Stimulated activated CD8-positive, alpha-beta memory T cell treated with anti-CD3 and anti-CD28 coated beads, Interleukin-7, amount 100 ng/mL, for 1 hour (primary cell): Measurements from ENCODE around the gene SCUBE1.

Experiments
- DNase-seq, 2 donors: peaks; one replicate each; pipeline ENCODE4 v3.0.0-alpha.2; 2020; ENCODE audit warnings: low read depth in 2 of 2

The SCUBE1 gene

DNA sequence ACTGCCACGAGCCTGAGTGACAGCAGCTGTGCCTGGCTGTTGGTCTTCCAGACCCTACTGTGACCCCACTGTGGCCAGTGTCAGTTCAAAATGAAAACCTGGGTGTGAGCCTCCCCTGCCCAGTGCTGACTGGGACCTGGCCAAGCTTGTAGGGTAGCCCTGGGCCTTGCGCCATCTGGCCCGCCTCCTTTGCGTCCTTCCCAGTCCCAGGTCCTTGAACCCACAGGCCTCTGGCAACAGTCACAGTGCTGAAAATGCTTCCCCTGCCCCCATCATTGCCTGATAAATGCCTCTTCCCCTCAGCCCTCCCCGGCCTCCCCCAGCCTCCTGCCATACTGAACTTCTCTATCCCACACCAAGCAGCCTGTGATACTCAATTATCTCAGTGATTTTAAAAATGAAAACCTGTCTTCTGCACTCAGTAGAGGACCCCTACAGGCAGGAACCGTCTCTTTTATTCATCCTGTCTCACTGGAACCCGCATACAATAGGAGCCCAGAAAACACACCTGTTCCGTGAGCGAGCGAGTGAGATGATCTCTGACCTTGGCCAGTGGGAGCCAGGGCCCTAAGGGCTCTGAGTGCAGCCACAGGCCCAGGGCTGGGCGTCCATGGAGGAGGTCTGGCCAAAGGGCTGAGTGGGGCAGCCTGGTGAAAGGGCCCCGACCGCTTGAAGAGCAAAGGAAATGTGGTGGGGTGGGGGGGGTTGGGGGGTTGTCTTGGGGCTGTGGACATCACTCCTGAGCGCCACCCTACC is 106.6 kb downstream of the SCUBE1 start:
- DNase-seq = no peak

DNA sequence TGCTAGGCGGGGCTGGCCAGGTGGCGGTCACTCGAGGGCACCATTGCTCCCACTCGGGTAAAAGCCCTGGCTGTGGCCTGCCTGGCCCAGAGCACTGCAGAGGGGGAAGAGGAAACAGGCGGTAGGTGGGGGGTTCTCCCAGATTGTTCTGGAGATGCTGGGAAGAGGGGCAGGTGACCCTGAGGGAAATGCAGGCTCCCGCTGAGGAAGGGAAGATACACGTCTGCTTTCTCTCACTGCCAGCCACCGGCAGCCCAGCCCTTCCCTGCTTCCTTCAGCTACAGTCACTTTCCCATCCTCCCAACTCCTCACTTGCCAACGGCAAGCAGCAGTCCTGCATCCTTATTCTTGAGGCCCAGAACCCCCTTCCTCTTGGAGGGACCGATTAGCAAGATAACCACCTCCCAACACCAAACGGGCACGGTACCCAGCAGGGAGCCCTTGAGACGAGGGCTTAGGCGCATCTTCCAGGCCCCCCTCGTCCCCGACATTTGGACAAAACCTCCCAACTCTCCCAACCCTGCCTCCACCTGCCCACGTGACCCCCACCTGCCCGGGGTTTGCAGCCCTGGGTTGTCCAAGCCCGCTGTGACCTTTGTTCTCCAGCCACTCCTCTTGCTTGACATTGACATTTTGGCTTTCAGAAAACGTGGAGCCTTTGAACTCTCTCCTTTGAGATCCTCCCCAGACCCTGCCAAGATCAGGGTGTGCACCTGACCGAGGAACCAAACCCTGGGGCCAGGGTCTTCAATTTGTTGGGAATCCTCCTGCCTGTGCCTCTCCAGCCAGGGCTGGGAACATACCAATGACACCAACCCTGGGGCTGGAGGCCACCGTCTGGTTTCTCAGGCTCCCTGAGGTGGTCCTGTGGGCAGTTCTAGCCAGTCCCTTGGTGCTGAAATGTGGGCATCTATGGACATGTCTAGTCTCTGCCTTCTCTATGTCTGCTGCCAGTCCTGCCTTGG is 107.4 kb downstream of the SCUBE1 start:
- no peak for DNase-seq

DNA sequence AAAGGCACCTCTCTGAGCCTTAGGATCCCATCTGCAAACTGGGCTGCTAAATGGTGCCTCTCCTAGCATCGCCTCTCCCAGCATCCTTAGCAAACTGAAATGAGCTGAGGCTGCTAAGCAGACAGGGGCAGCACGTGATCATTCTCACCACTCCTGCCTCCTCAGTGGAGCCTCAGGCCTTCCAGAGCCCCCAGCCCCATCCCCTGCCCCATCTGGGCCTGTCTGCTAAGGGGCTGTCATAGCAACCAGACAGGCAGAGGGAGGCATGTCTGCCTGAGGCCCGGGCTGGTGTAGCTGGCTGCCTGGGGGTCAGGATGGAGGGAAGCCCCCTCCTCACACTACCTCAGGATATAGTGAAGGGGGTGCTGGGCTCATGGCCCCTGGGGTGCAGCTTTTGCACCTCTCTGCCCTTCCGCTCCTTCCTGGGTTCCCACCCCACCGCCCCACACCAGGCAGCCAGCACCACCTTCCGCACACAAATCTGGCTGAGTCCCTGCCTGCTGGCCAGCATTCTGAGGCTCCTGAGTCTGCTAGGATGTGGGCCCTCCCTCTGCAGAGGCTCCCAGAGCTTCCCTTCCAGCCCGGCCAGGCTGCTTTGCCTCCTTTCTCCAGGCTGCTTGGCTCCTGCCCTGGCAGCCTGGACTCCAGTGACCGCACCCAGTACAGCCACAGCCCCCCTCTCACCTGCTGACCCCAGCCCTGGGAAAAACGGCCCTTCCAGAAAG is 108.7 kb downstream of the SCUBE1 start:
- no peak for DNase-seq

DNA sequence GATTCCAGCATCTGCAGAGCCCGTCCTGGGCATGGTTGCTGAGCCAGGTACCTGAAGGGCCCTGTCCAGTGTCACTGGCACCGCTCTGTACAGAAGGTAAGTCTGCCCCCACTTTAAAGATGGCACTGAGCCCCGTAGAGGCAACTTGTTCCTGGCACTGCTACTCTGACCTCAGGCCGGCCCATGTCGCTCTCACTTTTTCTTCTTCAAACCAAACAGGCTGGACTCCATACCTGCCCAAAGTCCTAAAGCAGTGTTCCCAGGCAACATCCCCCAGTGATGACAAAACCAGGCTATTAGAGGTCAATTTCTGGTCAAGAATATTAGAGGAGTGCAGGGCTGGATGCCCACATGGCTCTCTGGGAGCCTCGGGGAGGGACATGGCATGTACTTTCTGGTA is 109.6 kb downstream of the SCUBE1 start:
- no peak for DNase-seq

DNA sequence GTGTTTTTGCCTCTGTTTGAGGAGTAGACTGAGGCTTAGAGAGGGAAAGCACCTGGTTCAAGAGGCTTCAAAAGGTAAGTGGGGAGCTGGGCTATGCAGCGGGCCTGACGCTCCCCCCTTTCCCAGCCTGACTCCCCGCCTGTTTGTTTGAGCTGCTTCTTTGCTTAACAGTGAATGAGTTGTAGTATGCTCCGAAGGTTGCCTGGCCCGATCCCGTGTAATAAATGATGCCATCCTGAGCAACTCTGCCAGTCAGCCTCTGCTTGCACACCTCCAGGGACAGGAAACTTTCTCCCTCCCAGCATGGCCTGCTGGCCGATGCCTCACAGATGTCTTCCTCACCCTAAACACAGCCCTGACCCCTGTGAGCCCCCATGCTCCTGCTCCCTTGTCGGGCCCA is 110.7 kb downstream of the SCUBE1 start:
- DNase-seq = no peak

DNA sequence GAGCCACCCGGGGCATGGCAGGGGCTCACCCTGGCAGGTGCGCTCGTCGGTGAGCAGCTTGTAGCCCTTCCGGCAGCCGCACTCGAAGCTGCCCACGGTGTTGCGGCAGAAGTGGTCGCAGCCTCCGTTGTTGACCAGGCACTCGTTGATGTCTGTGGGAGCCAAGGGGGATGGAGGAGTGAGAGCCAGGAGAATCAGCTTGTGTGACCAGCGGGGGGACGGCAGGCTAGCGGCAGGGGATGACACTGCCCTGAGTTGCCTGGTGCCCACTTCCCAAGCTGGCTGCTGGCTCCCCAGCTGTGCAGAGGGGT is 111.5 kb downstream of the SCUBE1 start:
- no peak for DNase-seq

DNA sequence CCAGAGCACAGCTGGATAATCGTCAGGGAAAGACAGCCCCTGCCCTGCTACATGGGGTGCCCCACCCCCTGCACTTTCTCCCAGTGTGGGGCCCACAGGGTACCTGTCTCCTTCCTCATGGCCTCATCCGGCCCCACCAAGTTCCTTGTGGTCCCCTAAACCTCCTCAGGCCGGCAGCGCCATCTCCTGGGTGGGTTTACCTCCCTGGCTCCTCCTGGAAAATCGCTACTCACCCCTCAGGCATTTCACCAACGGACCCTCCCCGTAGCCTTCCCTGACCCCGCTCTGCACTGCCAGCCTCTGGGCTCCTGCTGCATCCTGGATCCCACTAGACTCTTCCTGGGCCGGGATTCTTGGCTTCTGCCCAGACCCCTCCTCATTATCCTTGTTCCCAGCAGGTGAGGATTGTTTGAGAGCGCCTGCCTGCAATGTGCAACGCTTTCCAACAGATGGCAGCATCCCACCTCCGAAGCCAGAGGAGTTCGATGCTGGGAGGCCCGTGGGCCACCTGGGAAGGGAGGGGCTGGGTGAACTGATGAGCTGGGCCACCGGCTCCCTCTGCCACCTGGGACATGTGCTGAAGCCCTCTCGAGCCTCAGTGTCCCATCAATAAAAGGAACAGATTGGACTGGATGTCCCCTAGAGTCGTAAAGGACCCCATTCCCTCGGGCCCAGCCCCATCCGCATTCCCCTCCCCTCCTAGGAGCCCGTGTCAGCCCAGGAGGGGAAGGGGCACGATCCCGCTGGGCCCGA is 112.0 kb downstream of the SCUBE1 start:
- peak; percentile 27 to 49 for DNase-seq

DNA sequence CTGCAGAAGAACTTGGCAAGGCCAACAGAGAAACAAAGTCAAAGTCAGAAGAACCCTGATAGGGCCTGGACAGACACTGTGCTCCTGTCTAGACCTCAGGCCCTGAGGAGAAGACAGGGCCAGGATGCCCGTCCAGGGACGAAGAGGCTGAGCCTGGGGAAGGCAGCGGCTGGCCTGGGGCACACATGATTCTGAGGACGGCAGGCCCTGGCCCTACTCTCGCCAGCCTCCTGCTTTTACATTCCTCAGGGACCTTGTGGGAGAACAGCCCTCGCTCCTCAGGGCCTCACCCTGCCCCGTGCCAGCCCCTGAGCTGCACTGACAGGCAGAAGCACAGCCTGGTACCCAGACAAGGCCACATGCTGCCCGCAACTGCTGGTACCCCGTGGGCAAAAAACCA is 112.6 kb downstream of the SCUBE1 start:
- DNase-seq = no peak

DNA sequence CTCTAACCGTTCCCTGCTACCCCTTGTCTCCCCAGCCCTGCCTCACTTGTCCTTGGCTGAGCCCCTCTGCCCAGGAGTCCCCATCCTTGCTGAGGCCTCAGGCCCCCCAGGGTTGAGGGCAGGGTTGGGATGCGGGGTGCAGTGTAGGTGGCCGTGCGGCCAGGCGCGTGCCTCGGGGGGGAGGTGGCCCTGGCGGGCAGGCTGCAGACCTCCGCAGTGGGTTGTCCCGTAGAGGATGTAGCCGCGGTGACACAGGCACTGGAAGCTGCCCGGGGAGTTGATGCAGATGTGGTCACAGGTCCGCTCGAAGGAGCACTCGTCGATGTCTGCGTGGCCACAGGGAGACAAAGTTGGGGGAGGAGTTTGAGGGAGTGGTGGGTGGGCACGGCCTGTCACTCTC is 114.3 kb downstream of the SCUBE1 start:
- no peak for DNase-seq

DNA sequence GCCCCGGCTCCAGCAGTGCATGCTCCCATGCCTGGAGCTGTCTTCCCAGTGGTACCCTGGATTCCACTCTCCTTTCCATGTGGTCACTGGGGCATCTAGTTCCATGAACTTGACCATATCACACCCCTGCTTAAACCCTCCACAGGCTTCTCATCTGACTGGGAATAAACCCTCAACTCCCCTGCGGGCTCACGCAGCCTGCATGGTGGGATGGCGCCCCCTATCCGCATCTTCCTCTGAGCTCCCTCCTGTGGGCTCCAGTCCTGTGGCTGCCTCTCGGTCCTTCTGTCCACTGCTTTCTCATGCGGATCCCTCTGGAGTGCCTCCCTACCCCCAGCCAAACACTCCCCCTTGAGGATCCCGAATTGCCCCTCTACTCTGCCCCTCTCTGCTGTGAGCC is 114.8 kb downstream of the SCUBE1 start:
- DNase-seq = no peak

DNA sequence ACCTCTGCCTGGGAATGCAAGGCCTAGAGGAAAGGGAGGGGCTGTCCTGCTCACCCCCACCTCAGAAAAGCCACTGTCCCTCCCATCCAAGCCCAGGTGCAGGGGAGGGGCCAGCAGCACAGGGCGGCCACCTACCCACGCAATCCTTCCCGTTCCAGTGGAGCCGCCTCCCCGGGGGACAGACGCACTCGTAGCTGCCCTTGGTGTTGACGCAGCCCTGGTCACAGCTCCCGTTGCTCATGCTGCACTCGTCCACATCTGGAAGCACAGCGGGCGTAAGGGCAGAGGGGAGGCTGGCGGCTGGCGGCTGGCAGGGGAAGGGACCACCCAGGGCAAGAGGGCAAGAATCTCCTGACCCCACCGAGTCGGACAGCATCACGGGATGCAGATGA is 115.9 kb downstream of the SCUBE1 start:
- DNase-seq = no peak

DNA sequence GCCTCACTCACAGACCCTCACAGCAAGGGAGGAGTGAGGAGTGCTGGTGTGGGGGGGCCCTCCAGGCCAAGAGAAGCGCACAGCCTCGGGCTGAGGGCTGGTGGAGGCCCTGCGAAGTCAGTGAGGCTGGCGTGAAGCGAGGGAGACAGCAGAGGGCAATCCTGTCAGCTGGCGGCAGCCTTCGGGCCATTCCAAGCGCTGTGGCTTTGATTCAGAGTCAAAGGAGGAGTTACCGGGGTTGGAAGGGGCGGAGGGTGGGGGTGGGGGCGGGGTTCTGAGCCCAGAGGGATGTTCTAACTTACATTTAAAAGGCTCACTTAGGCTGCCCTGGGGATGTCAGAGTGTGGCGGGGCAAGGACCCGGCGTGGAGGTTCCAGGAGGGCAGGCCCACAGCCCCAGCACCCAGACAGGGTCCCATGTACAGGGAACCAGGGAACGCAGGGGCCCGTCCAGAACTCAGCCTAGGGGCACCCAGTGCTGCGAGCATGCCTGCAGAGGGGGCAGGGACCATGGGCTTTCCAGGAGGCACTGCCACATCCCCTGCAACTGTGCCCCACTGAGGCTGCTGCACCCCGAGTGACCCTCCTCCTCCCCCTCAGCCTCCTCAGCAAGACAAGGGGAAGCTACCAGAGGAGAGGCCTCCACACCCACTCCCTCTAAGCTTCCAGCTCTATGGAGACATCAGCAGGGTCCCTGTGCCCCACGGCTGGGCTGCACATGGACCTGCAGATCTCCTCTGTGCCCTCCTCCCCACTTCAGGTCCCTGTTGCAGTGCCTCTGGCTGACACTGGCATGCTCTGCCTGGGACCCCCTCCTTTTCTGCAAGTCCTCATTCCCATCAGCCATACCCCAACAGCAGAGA is 116.6 kb downstream of the SCUBE1 start:
- DNase-seq = no peak

DNA sequence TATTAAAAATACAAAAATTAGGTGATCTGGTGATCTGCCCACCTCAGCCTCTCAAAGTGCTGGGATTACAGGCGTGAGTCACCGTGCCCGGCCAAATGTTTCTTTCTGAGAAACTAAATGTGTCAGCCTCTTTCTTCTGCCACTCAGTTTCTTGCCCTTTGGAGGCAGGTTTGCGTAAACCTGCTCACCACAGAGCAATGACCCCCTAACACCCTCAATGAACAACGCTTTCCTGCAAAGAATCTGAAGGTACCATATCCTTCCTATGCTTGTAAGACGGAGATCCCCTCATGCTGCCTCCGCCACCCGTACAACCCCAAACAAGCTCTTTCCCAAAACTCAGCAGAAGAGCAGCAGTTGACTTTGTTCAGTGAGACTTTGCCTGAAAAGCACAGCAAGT is 117.6 kb downstream of the SCUBE1 start:
- DNase-seq = no peak

DNA sequence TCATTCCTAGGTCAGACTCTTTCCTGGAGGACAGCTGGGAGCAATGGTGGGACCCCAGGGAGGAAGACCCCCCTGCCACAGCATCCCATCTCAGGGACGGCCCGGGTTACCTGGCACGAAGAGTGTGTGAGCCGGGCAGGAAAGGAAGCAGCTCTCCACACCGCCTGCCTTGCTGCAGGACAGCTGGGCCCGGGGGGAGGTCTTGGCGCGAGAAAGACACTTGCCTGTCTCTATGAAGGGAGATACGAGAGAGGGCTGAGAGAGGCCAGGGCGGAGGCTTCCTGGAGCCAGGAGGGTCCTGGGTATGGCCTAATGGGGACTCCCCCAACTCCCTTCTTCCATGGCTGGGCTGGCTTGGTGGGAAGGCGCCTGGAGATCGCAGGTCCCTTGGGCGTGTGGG is 120.2 kb downstream of the SCUBE1 start:
- no peak for DNase-seq

DNA sequence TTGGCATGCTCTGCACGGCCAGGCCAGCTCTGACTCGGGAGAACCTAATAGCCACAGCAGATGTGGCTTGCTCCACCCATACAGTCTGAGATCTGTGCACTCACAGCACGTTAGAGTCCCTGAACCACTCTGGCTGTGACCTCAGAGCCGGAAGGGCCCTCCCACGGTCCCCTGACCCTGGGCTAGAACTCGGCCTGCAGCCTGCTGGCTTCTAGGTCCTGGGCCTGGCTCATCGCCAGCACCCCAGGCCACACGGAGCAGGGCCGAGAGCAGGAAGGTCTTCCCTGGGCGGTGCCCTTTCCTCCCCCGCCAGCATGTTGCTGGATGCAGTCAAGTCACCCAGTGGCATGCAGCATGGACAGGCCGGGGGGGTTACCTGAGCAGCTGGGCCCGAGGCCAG is 120.9 kb downstream of the SCUBE1 start:
- no peak for DNase-seq

DNA sequence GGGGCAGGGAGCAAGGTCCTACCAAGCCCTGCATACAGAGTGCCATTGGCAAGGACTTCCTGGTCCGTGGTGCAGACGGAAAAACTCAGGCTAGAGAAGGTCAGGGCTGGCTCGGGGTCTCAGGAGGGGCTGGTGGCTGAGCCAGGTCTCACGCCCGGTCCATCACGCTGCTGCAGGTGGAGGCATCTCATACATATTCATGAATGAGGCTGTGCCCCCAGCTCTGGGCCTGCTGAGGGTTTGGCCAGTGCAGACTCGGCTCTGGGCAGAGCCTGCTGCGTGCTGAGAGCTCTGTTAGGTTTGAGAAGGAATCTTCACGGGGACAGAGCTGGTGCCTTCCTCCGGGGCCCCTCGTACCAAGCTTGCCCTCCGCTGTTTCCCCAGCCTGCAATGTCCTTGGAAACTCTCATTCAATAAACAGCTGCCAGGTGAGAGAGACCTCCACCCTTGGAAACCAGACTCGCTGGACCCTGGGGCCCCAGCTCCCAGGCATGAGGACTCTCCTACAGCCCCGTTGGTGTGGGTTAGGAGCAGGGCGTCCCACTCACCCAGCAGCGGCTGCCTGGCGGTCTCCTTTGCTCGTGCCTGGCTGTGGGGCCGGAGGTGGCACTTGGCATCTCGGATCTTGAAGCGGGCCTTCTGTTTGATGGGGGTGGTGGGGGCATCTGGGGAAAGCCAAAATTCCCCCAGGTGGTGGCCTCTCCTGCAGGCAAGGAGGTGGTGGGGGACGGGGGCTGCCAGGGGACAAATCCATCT is 122.4 kb downstream of the SCUBE1 start:
- DNase-seq = no peak

DNA sequence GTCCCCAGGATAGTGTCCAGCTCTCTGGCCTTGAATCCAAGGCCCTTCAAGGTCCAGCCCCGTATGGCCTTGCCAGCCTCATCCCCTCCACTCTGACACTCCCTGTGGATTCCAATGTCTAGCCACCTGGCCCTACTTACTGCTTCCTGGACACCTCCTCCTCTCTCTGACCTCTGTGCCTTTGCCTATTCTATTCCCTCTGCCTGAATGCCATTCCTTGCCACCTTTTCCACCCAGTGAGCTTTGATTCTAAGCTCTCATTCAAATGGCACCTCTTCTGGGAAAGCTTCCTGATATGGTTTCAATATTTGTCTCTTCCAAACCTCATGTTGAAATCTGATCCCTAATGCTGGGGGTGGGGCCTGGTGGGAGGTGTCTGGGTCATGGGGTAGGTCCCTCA is 124.4 kb downstream of the SCUBE1 start:
- no peak for DNase-seq

DNA sequence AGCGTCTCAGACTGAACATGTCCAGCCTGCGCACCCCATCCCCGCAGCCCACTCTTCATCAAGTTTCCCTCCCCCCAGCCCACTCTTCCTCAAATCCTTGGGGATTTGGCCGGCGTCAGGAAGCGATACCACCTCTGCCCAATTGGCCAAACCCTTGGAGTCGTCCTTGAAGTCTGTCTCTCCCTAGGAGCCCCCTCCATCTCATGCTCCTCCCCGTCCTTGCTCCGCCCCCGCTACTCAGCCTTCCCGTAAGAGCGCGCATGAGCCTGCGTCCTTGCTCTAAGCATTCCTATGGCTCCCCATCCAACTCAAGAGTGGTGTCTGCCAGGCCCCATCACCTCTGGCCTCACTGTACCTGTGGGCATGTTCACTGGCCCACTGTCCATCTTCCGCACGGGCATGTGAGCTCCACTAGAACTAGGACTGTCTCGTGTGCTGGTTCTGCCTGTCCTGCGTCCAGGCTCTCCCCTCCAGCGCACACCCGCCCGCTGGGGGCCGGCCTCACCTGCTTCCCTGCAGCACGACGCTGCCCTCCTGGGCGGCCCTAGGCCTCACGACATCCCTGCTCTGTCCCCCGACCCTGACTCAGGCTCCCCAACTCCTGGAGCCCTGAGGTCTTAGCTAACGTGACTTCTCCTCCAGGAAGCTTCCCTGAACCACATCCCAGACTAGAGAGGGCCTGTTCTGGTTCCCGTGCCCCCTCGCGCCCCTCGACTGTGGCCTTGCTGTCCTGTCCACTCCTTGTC is 125.7 kb downstream of the SCUBE1 start:
- no peak for DNase-seq

DNA sequence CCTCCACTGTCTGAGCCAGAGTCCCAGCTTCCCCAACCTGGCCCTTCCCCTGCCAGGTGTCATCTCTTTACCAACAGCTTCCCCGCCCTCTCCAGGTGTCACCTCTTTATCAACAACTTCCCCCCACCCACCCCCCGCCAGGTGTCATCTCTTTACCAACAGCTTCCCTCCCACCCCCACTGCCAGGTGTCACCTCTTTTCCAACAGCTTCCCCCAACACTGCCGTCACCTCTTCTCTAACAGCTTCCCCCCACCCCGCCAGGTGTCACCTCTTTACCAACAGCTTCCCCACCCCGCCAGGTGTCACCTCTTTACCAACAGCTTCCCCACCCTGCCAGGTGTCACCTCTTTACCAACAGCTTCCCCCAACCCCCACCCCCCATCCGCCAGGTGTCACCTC is 126.4 kb downstream of the SCUBE1 start:
- DNase-seq = no peak
